Neutrophil (primary cell): Measurements from ENCODE around the gene CACNA1D.

Experiments
- H3K27ac ChIP-seq: fragments of 200-600 bp; sonication (generic); 2 replicates; pipeline ENCODE4 v1.5.1; 2016; ENCODE audit warnings: mild to moderate bottlenecking, moderate library complexity
- H3K27me3 ChIP-seq: fragments of 200-600 bp; sonication (generic); 2 replicates; pipeline ENCODE4 v1.6.0; 2016; ENCODE audit warnings: mild to moderate bottlenecking
- H3K36me3 ChIP-seq: fragments of 200-600 bp; sonication (generic); 2 replicates; pipeline ENCODE4 v1.5.1; 2017
- H3K4me1 ChIP-seq, 2 experiments: fragments of 200-600 bp in 1 of 2; sonication (generic) in 1 of 2; 1 replicate in 1 of 2; 2 replicates in 1 of 2; pipeline versions ENCODE4 v1.5.1 to v1.6.1; 2013 to 2016; ENCODE audit warnings: low read depth in 1 of 2, low read length in 1 of 2, mild to moderate bottlenecking in 1 of 2, moderate library complexity in 1 of 2; ENCODE audit not compliant: control insufficient read depth in 1 of 2, insufficient read depth in 1 of 2
- H3K4me3 ChIP-seq, 2 experiments: fragments of 200-600 bp in 1 of 2; sonication (generic) in 1 of 2; 1 replicate in 1 of 2; 2 replicates in 1 of 2; pipeline ENCODE4 v1.5.1; 2013 to 2016; ENCODE audit warnings: low read depth in 1 of 2, low read length in 1 of 2, mild to moderate bottlenecking in 1 of 2, moderate library complexity in 1 of 2
- H3K9me3 ChIP-seq: fragments of 200-600 bp; sonication (generic); 2 replicates; pipeline ENCODE4 v1.5.1; 2016
- CTCF ChIP-seq: fragments of 200-600 bp; sonication (generic); IDR thresholded peaks from 2 replicates; pipeline ENCODE4 v1.5.1; 2016; ENCODE audit warnings: antibody characterized with exemption

CACNA1D gene

GRCh38 chr3:53503195-53503594 is 8.8 kb downstream of the CACNA1D start:
- no peak overlapping the region for H3K27ac ChIP-seq

GRCh38 chr3:53506110-53506762 is 11.8 kb downstream of the CACNA1D start:
- Histone ChIP-seq H3K36me3 (no peaks in the 10 kb centered on the region), H3K4me1 (no peaks in the 10 kb centered on the region), H3K9me3 (no peaks in the 10 kb centered on the region), H3K27ac (no peak overlapping the region), H3K27me3 (peaks cover 71% of the 10 kb centered on the region), H3K4me3 (no peak overlapping the region)
- no peak for TF ChIP-seq CTCF

More at GRCh38 chr3:53503195-53503594, 8.8 kb downstream of the CACNA1D start:
- Histone ChIP-seq H3K9me3 (no peaks in the 10 kb centered on the region), H3K27me3 (peaks cover 69% of the 10 kb centered on the region), H3K36me3 (no peaks in the 10 kb centered on the region), H3K4me3 (no peak overlapping the region), H3K4me1 (no peaks in the 10 kb centered on the region)
- TF ChIP-seq CTCF: no peak

- no peak for TF ChIP-seq CTCF
- no peak overlapping the region for H3K4me3 ChIP-seq
- H3K27me3 ChIP-seq: peaks cover 71% of the 10 kb centered on the region
- H3K27ac ChIP-seq: no peak overlapping the region
- no peaks in the 10 kb centered on the region for H3K9me3 ChIP-seq
- H3K36me3 ChIP-seq: no peaks in the 10 kb centered on the region
- H3K4me1 ChIP-seq: no peaks in the 10 kb centered on the region
These were observed 12.3 kb downstream of the CACNA1D start for GRCh38 chr3:53506763-53507145.

GRCh38 chr3:53509494-53509893 is 15.1 kb downstream of the CACNA1D start:
- no peak for TF ChIP-seq CTCF
- no peak overlapping the region for H3K27ac ChIP-seq
- peaks cover 64% of the 10 kb centered on the region for H3K27me3 ChIP-seq

GRCh38 chr3:53510508-53510907 is 16.1 kb downstream of the CACNA1D start:
- Histone ChIP-seq H3K4me1 (no peaks in the 10 kb centered on the region), H3K27me3 (peaks cover 64% of the 10 kb centered on the region), H3K27ac (no peak overlapping the region), H3K36me3 (no peaks in the 10 kb centered on the region), H3K9me3 (no peaks in the 10 kb centered on the region), H3K4me3 (no peak overlapping the region)
- TF ChIP-seq CTCF: no peak

More at GRCh38 chr3:53509494-53509893, 15.1 kb downstream of the CACNA1D start:
- Histone ChIP-seq H3K9me3 (no peaks in the 10 kb centered on the region), H3K4me1 (no peaks in the 10 kb centered on the region), H3K4me3 (no peak overlapping the region), H3K36me3 (no peaks in the 10 kb centered on the region)
